ENCODE data around the gene PLEKHA8. TPM values are rescaled to one million over a fixed set of nuclear protein-coding genes. Genes with fewer than 3 reads are reported as not detected.

PLEKHA8 gene
- total RNA-seq, 4 donors from 2014 or later, result 2.3 to 3.2 (median 2.6) TPM

- peaks cover 61 to 63% of the 10 kb centered on the region in 2 donors for H3K4me1 ChIP-seq
- no peak overlapping the region for H3K4me3 ChIP-seq
- peak overlapping the region in 3 of 4 donors; percentile 4 to 35 (median 17) for H3K27ac ChIP-seq
- peak in 1 of 2 donors; percentile 31 for ATAC-seq
- TF ChIP-seq POLR2A (IDR thresholded peaks at IDR 0.05), result no peak
- TF ChIP-seq CTCF (IDR thresholded peaks at IDR 0.05 in 4 of 5, conservative IDR thresholded peaks at IDR 0.05 in 1 of 5), result no peak
- in situ Hi-C loops (cut with MboI; ENCODE audit: low sequenced_read_pairs in 4 of 4) (no loop called here), intact Hi-C loops (cut with DNase I; ENCODE audit: low total_unique reads) (loop anchor here (2.0 kb wide), 1 partner anchor 27 kb away; no protein-coding TSS in a partner anchor)
- no peaks in the 10 kb centered on the region for H3K36me3 ChIP-seq
- DNase-seq, result no peak
- no peaks in the 10 kb centered on the region for H3K9me3 ChIP-seq
- H3K27me3 ChIP-seq, result no peaks in the 10 kb centered on the region
These were observed 118.0 kb downstream of the PLEKHA8 start for GRCh38 chr7:30146127-30146612.

GRCh38 chr7:30147223-30147622, 119.0 kb downstream of the PLEKHA8 start:
- TF ChIP-seq POLR2A (IDR thresholded peaks at IDR 0.05) (no peak), CTCF (IDR thresholded peaks at IDR 0.05 in 4 of 5, conservative IDR thresholded peaks at IDR 0.05 in 1 of 5) (no peak)
- H3K36me3 ChIP-seq, result peaks cover 0 to 1% of the 10 kb centered on the region in 2 donors
- no peaks in the 10 kb centered on the region for H3K9me3 ChIP-seq
- H3K27ac ChIP-seq, result peak overlapping the region in 1 of 4 donors; percentile 35
- ATAC-seq, result no peak
- no peak for DNase-seq
- in situ Hi-C loops (cut with MboI; ENCODE audit: low sequenced_read_pairs in 4 of 4) (no loop called here), intact Hi-C loops (cut with DNase I; ENCODE audit: low total_unique reads) (loop anchor here (2.0 kb wide), 1 partner anchor 26 kb away; no protein-coding TSS in a partner anchor)
- H3K4me3 ChIP-seq, result no peak overlapping the region
- H3K27me3 ChIP-seq, result no peaks in the 10 kb centered on the region
- peaks cover 52 to 53% of the 10 kb centered on the region in 2 donors for H3K4me1 ChIP-seq

- in situ Hi-C loops (cut with MboI; ENCODE audit: low sequenced_read_pairs in 4 of 4), result no loop called here
- intact Hi-C loops (cut with DNase I; ENCODE audit: low total_unique reads), result loop anchor here (2.0 kb wide), 1 partner anchor 25 kb away; no protein-coding TSS in a partner anchor
- Histone ChIP-seq H3K4me3 (no peak overlapping the region), H3K9me3 (no peaks in the 10 kb centered on the region), H3K27ac (no peak overlapping the region), H3K27me3 (no peaks in the 10 kb centered on the region), H3K4me1 (peaks cover 47% of the 10 kb centered on the region in 2 donors), H3K36me3 (peaks cover 0 to 7% of the 10 kb centered on the region in 2 donors)
- TF ChIP-seq CTCF (IDR thresholded peaks at IDR 0.05 in 4 of 5, conservative IDR thresholded peaks at IDR 0.05 in 1 of 5) (no peak), POLR2A (IDR thresholded peaks at IDR 0.05) (no peak)
- DNase-seq (no peak), ATAC-seq (no peak)
These were observed 119.6 kb downstream of the PLEKHA8 start for GRCh38 chr7:30147785-30148184.

DNA sequence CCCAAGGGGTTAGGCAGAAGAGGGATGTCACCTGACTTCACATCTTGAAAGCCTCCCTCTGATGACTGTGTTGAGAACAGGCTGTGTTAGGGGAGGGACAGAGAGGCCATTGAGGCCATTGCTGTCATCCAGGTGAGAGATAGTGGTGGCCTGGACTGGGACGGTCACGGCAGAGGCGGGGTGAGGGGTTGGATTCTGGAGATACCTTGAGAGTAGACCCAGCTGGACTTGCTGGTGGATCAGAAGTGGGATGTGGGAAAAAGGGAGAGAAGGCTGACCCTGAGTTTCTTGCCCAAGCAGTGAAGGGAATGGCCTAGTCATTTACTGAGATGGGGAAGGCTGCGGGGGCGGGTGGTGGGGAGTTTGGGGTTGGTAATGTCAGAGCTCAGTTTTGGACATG, 120.2 kb downstream of the PLEKHA8 start:
- ATAC-seq, result no peak
- no peak for DNase-seq
- in situ Hi-C loops (cut with MboI; ENCODE audit: low sequenced_read_pairs in 4 of 4) (no loop called here), intact Hi-C loops (cut with DNase I; ENCODE audit: low total_unique reads) (no loop called here)
- Histone ChIP-seq H3K27me3 (no peaks in the 10 kb centered on the region), H3K27ac (no peak overlapping the region), H3K4me3 (no peak overlapping the region), H3K36me3 (peaks cover 0 to 8% of the 10 kb centered on the region in 2 donors), H3K4me1 (peaks cover 41% of the 10 kb centered on the region in 2 donors), H3K9me3 (no peaks in the 10 kb centered on the region)
- no peak for TF ChIP-seq CTCF (IDR thresholded peaks at IDR 0.05 in 4 of 5, conservative IDR thresholded peaks at IDR 0.05 in 1 of 5)
- no peak for TF ChIP-seq POLR2A (IDR thresholded peaks at IDR 0.05)
